Neural cell (in vitro differentiated cells): Measurements from ENCODE around the gene ASF1B. TPM values are rescaled to one million over a fixed set of nuclear protein-coding genes. Genes with fewer than 3 reads are reported as not detected.

Source experiments
- H2AFZ ChIP-seq: fragments of 200-600, 300-800 bp; sonication (generic), shearing (Covaris generic); 2 replicates; pipeline ENCODE4 v1.6.0; 2014; ENCODE audit warnings: low read depth, mild to moderate bottlenecking, antibody characterized with exemption, low read length, moderate library complexity
- H3F3A ChIP-seq: fragments of 200-600 bp; shearing (Covaris generic); 2 replicates; pipeline ENCODE4 v1.6.1; 2016; ENCODE audit warnings: mild to moderate bottlenecking, moderate library complexity, mixed read lengths, antibody characterized with exemption, low read length; ENCODE audit not compliant: insufficient read depth, poor library complexity, severe bottlenecking
- H3K27ac ChIP-seq: fragments of 200-600, 300-800 bp; sonication (generic), shearing (Covaris generic); 2 replicates; pipeline ENCODE4 v1.5.1; 2014; ENCODE audit warnings: mild to moderate bottlenecking, low read length, moderate library complexity
- H3K27me3 ChIP-seq: fragments of 300-800, 200-600 bp; sonication (generic), shearing (Covaris generic); 2 replicates; pipeline ENCODE4 v1.6.0; 2014; ENCODE audit warnings: mild to moderate bottlenecking, low read depth, low read length, moderate library complexity; ENCODE audit not compliant: insufficient read depth
- H3K36me3 ChIP-seq: fragments of 300-800, 200-600 bp; sonication (generic), shearing (Covaris generic); 2 replicates; pipeline ENCODE4 v1.5.1; 2014; ENCODE audit warnings: mild to moderate bottlenecking, antibody characterized with exemption, low read length, moderate library complexity; ENCODE audit not compliant: insufficient read depth
- H3K4me2 ChIP-seq: fragments of 300-800, 200-600 bp; sonication (generic), shearing (Covaris generic); 2 replicates; pipeline ENCODE4 v1.6.0; 2014; ENCODE audit warnings: mild to moderate bottlenecking, low read length
- H3K4me3 ChIP-seq: fragments of 300-800, 200-600 bp; sonication (generic), shearing (Covaris generic); 2 replicates; pipeline ENCODE4 v1.5.1; 2014; ENCODE audit warnings: mild to moderate bottlenecking, low read length, moderate library complexity
- H3K79me2 ChIP-seq: fragments of 200-600 bp; shearing (Covaris generic); replicated peaks from 2 replicates; pipeline ENCODE4 v1.6.0; 2014; ENCODE audit warnings: mild to moderate bottlenecking, low read length, moderate library complexity; ENCODE audit not compliant: insufficient read depth
- H3K9ac ChIP-seq: fragments of 300-800, 200-600 bp; sonication (generic), shearing (Covaris generic); 2 replicates; pipeline ENCODE4 v1.6.1; 2016; ENCODE audit warnings: mild to moderate bottlenecking, low read length, mixed read lengths
- H3K9me2 ChIP-seq: fragments of 200-600 bp; shearing (Covaris generic); 2 replicates; pipeline ENCODE4 v1.6.1; 2016; ENCODE audit warnings: mild to moderate bottlenecking, low read length, mixed read lengths; ENCODE audit not compliant: insufficient read depth
- H3K9me3 ChIP-seq: fragments of 200-600, 300-800 bp; sonication (generic), shearing (Covaris generic); 2 replicates; pipeline ENCODE4 v1.6.1; 2016; ENCODE audit warnings: mild to moderate bottlenecking, mixed run types, low read length, moderate library complexity, mixed read lengths
- H4K20me1 ChIP-seq: fragments of 200-600 bp; shearing (Covaris generic); 2 replicates; pipeline ENCODE4 v1.6.1; 2016; ENCODE audit warnings: mild to moderate bottlenecking, mixed run types; ENCODE audit not compliant: insufficient read depth
- EP300 ChIP-seq: fragments of 450-650 bp; conservative IDR thresholded peaks from 2 replicates; pipeline ENCODE4 v1.6.1; 2014; ENCODE audit warnings: antibody characterized with exemption, mild to moderate bottlenecking, moderate library complexity; ENCODE audit not compliant: poor library complexity, severe bottlenecking
- EZH2 ChIP-seq: fragments of 200-600, 300-800 bp; shearing (Covaris generic), sonication (generic); IDR thresholded peaks from 2 replicates; pipeline ENCODE4 v1.6.1; 2014; ENCODE audit warnings: antibody characterized with exemption, low read length, borderline replicate concordance, mild to moderate bottlenecking; ENCODE audit not compliant: insufficient read depth, poor library complexity, severe bottlenecking
- MXI1 ChIP-seq: fragments of 450-650 bp; conservative IDR thresholded peaks from 2 replicates; pipeline ENCODE4 v1.6.1; 2014; ENCODE audit warnings: antibody characterized with exemption, mild to moderate bottlenecking; ENCODE audit not compliant: poor library complexity, severe bottlenecking
- POLR2AphosphoS5 ChIP-seq: IDR thresholded peaks from 2 replicates; pipeline ENCODE4 v1.6.1; 2012
- RAD21 ChIP-seq: fragments of 450-650 bp; conservative IDR thresholded peaks from 2 replicates; pipeline ENCODE4 v1.6.1; 2014; ENCODE audit warnings: antibody characterized with exemption, mild to moderate bottlenecking, moderate library complexity
- SMC3 ChIP-seq: fragments of 450-650 bp; conservative IDR thresholded peaks from 2 replicates; pipeline ENCODE4 v1.6.1; 2014; ENCODE audit warnings: antibody characterized with exemption, mild to moderate bottlenecking, moderate library complexity; ENCODE audit not compliant: poor library complexity
- TAF1 ChIP-seq: IDR thresholded peaks from 2 replicates; pipeline ENCODE4 v1.6.1; 2012; ENCODE audit warnings: low read depth
- polyA plus RNA-seq: library from polyadenylated mRNA; depleted of rRNA; stranded (reverse); fragments of >200 nt; gene quantifications from 2 replicates; pipeline ENCODE4 v1.2.3, GENCODE V29; 2014
- TF ChIP-seq, protein P1 (sequence below): fragments of 450-650 bp; IDR thresholded peaks from 2 replicates; pipeline ENCODE4 v1.5.1; 2014; ENCODE audit warnings: antibody characterized with exemption, mild to moderate bottlenecking, moderate library complexity; ENCODE audit not compliant: poor library complexity, severe bottlenecking
- TF ChIP-seq, protein P2 (sequence below): IDR thresholded peaks from 2 replicates; pipeline ENCODE4 v1.6.1; 2012; ENCODE audit warnings: borderline replicate concordance

The ASF1B gene
- polyA plus RNA-seq, 1 donor from 2014 or later = 0.32 TPM

DNA sequence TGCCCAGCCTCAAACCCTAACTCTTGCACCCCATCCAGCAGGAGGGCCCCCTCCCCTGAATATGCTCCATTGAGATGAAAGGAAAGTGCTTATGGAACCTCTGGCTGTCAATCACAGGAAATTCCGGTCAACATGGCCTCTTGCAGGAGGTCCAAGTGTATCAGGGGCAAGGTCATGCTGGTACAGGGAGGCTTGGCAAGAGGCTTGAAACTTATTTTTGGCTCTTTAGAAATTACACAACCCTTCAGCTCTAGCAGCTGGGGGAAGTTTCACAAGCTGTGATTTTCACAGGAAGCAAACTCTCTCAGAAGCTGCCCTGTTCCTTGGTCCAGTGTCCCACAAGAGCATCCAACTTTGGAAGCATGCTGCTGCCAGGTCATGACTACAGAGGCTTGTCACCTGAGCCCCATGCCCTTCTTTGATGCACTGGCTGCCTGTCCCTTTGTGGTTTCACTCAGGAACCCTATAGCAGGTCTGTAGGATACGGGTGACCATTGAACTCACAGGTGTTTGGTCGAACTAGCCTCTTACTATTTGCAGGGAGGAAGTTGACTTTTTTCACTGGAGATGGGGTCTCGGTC, 8.4 kb downstream of the ASF1B start:
- H3F3A ChIP-seq = no peaks in the 10 kb centered on the region
- no peak overlapping the region for H2AFZ ChIP-seq
- TF ChIP-seq MXI1 (no peak), SMC3 (no peak), EZH2 (no peak), EP300 (no peak), RAD21 (no peak), TAF1 (no peak)
- TF ChIP-seq, protein P1, sequence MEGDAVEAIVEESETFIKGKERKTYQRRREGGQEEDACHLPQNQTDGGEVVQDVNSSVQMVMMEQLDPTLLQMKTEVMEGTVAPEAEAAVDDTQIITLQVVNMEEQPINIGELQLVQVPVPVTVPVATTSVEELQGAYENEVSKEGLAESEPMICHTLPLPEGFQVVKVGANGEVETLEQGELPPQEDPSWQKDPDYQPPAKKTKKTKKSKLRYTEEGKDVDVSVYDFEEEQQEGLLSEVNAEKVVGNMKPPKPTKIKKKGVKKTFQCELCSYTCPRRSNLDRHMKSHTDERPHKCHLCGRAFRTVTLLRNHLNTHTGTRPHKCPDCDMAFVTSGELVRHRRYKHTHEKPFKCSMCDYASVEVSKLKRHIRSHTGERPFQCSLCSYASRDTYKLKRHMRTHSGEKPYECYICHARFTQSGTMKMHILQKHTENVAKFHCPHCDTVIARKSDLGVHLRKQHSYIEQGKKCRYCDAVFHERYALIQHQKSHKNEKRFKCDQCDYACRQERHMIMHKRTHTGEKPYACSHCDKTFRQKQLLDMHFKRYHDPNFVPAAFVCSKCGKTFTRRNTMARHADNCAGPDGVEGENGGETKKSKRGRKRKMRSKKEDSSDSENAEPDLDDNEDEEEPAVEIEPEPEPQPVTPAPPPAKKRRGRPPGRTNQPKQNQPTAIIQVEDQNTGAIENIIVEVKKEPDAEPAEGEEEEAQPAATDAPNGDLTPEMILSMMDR = no peak
- TF ChIP-seq, protein P2, sequence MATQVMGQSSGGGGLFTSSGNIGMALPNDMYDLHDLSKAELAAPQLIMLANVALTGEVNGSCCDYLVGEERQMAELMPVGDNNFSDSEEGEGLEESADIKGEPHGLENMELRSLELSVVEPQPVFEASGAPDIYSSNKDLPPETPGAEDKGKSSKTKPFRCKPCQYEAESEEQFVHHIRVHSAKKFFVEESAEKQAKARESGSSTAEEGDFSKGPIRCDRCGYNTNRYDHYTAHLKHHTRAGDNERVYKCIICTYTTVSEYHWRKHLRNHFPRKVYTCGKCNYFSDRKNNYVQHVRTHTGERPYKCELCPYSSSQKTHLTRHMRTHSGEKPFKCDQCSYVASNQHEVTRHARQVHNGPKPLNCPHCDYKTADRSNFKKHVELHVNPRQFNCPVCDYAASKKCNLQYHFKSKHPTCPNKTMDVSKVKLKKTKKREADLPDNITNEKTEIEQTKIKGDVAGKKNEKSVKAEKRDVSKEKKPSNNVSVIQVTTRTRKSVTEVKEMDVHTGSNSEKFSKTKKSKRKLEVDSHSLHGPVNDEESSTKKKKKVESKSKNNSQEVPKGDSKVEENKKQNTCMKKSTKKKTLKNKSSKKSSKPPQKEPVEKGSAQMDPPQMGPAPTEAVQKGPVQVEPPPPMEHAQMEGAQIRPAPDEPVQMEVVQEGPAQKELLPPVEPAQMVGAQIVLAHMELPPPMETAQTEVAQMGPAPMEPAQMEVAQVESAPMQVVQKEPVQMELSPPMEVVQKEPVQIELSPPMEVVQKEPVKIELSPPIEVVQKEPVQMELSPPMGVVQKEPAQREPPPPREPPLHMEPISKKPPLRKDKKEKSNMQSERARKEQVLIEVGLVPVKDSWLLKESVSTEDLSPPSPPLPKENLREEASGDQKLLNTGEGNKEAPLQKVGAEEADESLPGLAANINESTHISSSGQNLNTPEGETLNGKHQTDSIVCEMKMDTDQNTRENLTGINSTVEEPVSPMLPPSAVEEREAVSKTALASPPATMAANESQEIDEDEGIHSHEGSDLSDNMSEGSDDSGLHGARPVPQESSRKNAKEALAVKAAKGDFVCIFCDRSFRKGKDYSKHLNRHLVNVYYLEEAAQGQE = no peak
- no peak overlapping the region for H3K9ac ChIP-seq
- H3K9me3 ChIP-seq = no peaks in the 10 kb centered on the region
- no peak overlapping the region for H3K27ac ChIP-seq
- H3K9me2 ChIP-seq = no peaks in the 10 kb centered on the region
- H3K4me3 ChIP-seq = no peak overlapping the region
- H3K79me2 ChIP-seq = no peaks in the 10 kb centered on the region
- H4K20me1 ChIP-seq = no peaks in the 10 kb centered on the region
- no peaks in the 10 kb centered on the region for H3K36me3 ChIP-seq
- no peaks in the 10 kb centered on the region for H3K27me3 ChIP-seq
- no peak overlapping the region for H3K4me2 ChIP-seq

DNA sequence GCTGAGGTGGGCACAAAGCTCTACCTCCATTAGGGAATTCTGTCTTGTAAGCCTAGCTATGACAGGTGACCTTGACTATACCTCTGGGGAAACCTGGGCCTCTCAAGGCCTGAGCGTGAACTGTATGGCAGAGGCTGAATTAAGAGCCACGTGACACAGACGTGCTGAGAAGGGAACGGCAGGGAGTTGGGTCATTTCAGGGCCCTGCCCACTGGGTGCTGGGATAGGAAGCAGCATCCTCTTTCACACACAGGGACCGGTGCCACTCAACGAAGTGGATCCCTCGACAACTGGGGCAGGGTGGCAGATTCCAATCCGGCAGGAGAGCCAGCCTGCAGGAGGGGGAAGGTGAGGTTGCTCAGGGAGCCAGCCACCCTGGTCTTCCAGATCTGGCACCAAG, 9.2 kb downstream of the ASF1B start:
- no peak overlapping the region for H3K27ac ChIP-seq
- no peaks in the 10 kb centered on the region for H3F3A ChIP-seq
- no peaks in the 10 kb centered on the region for H3K27me3 ChIP-seq
- no peaks in the 10 kb centered on the region for H3K9me3 ChIP-seq
- no peak overlapping the region for H2AFZ ChIP-seq
- TF ChIP-seq EP300 (no peak), POLR2AphosphoS5 (no peak), MXI1 (no peak), TAF1 (no peak), EZH2 (no peak)
- TF ChIP-seq, protein P1 = no peak
- no peaks in the 10 kb centered on the region for H4K20me1 ChIP-seq
- no peaks in the 10 kb centered on the region for H3K36me3 ChIP-seq
- H3K79me2 ChIP-seq = no peaks in the 10 kb centered on the region
- H3K4me3 ChIP-seq = no peak overlapping the region
- no peaks in the 10 kb centered on the region for H3K9me2 ChIP-seq
- H3K9ac ChIP-seq = no peak overlapping the region
- no peak overlapping the region for H3K4me2 ChIP-seq
